ENCODE measurements around the gene SSPN. TPM values are rescaled to one million over a fixed set of nuclear protein-coding genes. Genes with fewer than 3 reads are reported as not detected.

SSPN gene
- total RNA-seq, 3 donors from 2014 or later (not counting 1 experiment from before 2014, with no cell fraction given), result 0.95 TPM; not detected in 2

DNA sequence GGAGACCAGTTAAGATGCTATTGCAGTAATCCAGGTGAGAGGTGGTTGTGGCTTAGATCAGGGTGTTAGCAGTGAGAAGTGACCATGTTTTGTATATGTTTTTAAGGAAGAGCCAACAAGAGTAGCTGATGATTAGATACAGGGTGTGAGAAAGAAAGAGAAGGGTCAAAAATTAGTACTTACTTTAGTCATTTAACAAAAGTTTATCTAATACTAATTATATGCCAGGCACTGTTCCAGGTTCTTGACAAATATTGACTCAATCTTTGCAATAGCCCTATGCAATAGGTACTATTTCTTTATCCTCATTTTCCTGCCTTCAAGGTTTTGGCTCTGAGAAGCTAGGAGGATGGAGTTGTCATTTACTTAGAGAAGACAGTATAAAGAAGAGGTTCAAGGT, 70.2 kb downstream of the SSPN start:
- no peak overlapping the region for H3K27ac Mint-ChIP-seq
- no peaks in the 10 kb centered on the region for H3K36me3 Mint-ChIP-seq
- no peaks in the 10 kb centered on the region for H3K9me3 ChIP-seq (ENCODE audit: control insufficient read depth, insufficient read depth, low read length)
- no peak overlapping the region for H3K4me3 Mint-ChIP-seq
- no peaks in the 10 kb centered on the region for H3K4me1 ChIP-seq (ENCODE audit: control insufficient read depth, insufficient read depth, low read length)
- ATAC-seq (no peak), DNase-seq (no peak)
- TF ChIP-seq, protein P1, sequence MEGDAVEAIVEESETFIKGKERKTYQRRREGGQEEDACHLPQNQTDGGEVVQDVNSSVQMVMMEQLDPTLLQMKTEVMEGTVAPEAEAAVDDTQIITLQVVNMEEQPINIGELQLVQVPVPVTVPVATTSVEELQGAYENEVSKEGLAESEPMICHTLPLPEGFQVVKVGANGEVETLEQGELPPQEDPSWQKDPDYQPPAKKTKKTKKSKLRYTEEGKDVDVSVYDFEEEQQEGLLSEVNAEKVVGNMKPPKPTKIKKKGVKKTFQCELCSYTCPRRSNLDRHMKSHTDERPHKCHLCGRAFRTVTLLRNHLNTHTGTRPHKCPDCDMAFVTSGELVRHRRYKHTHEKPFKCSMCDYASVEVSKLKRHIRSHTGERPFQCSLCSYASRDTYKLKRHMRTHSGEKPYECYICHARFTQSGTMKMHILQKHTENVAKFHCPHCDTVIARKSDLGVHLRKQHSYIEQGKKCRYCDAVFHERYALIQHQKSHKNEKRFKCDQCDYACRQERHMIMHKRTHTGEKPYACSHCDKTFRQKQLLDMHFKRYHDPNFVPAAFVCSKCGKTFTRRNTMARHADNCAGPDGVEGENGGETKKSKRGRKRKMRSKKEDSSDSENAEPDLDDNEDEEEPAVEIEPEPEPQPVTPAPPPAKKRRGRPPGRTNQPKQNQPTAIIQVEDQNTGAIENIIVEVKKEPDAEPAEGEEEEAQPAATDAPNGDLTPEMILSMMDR (IDR thresholded peaks at IDR 0.05), result no peak
- no peaks in the 10 kb centered on the region for H3K36me3 ChIP-seq (ENCODE audit: control insufficient read depth, insufficient read depth, low read length)
- no peaks in the 10 kb centered on the region for H3K4me1 Mint-ChIP-seq
- no peak overlapping the region for H3K4me3 ChIP-seq (ENCODE audit: low read length)
- H3K9me3 Mint-ChIP-seq, result no peaks in the 10 kb centered on the region
- intact Hi-C loops (cut with micrococcal nuclease), result no loop called here
- H3K27me3 ChIP-seq (ENCODE audit: control insufficient read depth, insufficient read depth, low read length), result no peaks in the 10 kb centered on the region
- H3K27ac ChIP-seq (ENCODE audit: low read length), result no peak overlapping the region
- H3K27me3 Mint-ChIP-seq (ENCODE audit: low read depth in 2 of 2), result no peaks in the 10 kb centered on the region

DNA sequence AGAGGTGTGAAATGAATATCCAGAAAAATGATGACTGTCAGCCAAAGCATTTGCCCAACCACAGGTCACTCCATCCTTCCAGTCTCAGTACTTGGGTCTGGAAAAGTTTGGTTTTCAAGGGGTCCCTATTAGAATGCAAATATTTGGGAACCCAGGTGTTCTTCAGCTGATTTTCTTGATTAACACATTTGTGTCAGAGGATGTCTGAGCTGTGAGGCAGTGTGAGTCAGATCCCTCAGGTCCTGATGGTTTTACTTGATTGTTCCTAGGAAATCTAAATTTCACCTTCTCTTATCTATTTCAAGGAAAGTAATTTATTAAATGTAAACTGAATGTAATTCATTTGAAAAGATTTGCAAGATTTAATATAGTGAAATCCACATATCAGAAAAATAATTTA, 71.5 kb downstream of the SSPN start:
- Mint-ChIP-seq H3K36me3 (no peaks in the 10 kb centered on the region), H3K27me3 (ENCODE audit: low read depth in 2 of 2) (peaks cover 0 to 6% of the 10 kb centered on the region in 2 donors), H3K9me3 (no peaks in the 10 kb centered on the region), H3K4me3 (no peak overlapping the region), H3K4me1 (no peaks in the 10 kb centered on the region), H3K27ac (no peak overlapping the region)
- H3K27ac ChIP-seq (ENCODE audit: low read length), result no peak overlapping the region
- no peak overlapping the region for H3K4me3 ChIP-seq (ENCODE audit: low read length)
- H3K9me3 ChIP-seq (ENCODE audit: control insufficient read depth, insufficient read depth, low read length), result no peaks in the 10 kb centered on the region
- H3K36me3 ChIP-seq (ENCODE audit: control insufficient read depth, insufficient read depth, low read length), result no peaks in the 10 kb centered on the region
- ATAC-seq, result no peak
- no peaks in the 10 kb centered on the region for H3K27me3 ChIP-seq (ENCODE audit: control insufficient read depth, insufficient read depth, low read length)
- intact Hi-C loops (cut with micrococcal nuclease), result no loop called here
- no peaks in the 10 kb centered on the region for H3K4me1 ChIP-seq (ENCODE audit: control insufficient read depth, insufficient read depth, low read length)
- no peak for DNase-seq
- TF ChIP-seq, protein P1 (IDR thresholded peaks at IDR 0.05), result no peak

DNA sequence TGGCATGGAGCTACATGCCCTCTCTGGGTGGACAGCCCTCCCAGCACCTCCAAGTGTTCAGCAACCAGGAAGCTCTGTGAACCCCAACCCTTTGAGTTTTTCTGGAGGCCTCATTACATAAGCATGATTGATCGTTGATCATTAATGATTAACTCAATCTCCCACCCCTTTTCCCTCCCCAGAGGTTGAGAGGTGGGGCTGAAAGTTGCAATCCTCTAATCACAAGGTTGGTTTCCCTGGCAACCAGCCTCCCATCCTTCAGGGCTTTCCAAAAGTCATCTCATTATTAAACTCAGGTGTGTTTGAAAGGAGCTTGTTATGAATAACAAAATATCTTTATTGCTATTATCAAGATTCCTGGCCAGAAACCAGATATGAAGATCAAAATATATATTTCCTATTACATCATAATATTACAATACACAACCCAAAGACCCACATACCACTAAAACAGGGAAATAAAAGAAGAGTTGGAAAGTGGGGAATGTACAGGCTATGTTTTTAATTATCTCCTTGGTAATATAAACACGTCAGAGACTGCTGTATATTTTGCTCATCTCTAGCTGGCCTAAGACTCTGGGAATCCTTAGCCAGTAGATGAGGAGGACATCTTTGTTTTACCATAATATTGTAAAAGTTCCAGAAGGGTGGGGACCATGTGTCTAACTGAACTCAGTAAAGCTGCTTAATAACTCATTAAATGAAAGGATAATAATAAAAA, 73.6 kb downstream of the SSPN start:
- DNase-seq, result no peak
- no peaks in the 10 kb centered on the region for H3K36me3 ChIP-seq (ENCODE audit: control insufficient read depth, insufficient read depth, low read length)
- TF ChIP-seq, protein P1 (IDR thresholded peaks at IDR 0.05), result no peak
- Mint-ChIP-seq H3K4me1 (peaks cover 0 to under 1% of the 10 kb centered on the region in 2 donors), H3K36me3 (no peaks in the 10 kb centered on the region), H3K27ac (no peak overlapping the region), H3K4me3 (no peak overlapping the region), H3K9me3 (no peaks in the 10 kb centered on the region), H3K27me3 (ENCODE audit: low read depth in 2 of 2) (peaks cover 0 to 6% of the 10 kb centered on the region in 2 donors)
- no peak overlapping the region for H3K27ac ChIP-seq (ENCODE audit: low read length)
- no peak overlapping the region for H3K4me3 ChIP-seq (ENCODE audit: low read length)
- no peaks in the 10 kb centered on the region for H3K9me3 ChIP-seq (ENCODE audit: control insufficient read depth, insufficient read depth, low read length)
- 93% methylated on average over 2 of the region's 2 CpGs for WGBS (ENCODE audit: insufficient coverage)
- intact Hi-C loops (cut with micrococcal nuclease), result no loop called here
- no peaks in the 10 kb centered on the region for H3K27me3 ChIP-seq (ENCODE audit: control insufficient read depth, insufficient read depth, low read length)
- H3K4me1 ChIP-seq (ENCODE audit: control insufficient read depth, insufficient read depth, low read length), result no peaks in the 10 kb centered on the region
- ATAC-seq, result peak in 1 of 3 donors; percentile 24
